ENCODE measurements around the gene HS3ST4. TPM values are rescaled to one million over a fixed set of nuclear protein-coding genes. Genes with fewer than 3 reads are reported as not detected.

HS3ST4 gene
- total and polyA plus RNA-seq, 2 experiments from 2014 or later: 0.44 to 2.1 TPM

GRCh38 chr16:25966172-25967097, 274.7 kb downstream of the HS3ST4 start:
- DNase-seq (ENCODE audit: low spot score): no peak
- H2AFZ ChIP-seq: no peak overlapping the region
- no peak overlapping the region for H3K27ac ChIP-seq (ENCODE audit: low read depth)
- H3K4me2 ChIP-seq: no peak overlapping the region
- H3K4me1 Mint-ChIP-seq: no peaks in the 10 kb centered on the region; the same call in 2 of the 3 replicates
- H3K9me2 ChIP-seq (ENCODE audit: insufficient read depth): no peaks in the 10 kb centered on the region
- no peak overlapping the region for H3K27ac Mint-ChIP-seq
- no peaks in the 10 kb centered on the region for H3F3A ChIP-seq (replicated peaks; ENCODE audit: low read depth)
- no peaks in the 10 kb centered on the region for H3K79me2 ChIP-seq (replicated peaks; ENCODE audit: insufficient read depth)
- H4K20me1 ChIP-seq (replicated peaks; ENCODE audit: insufficient read depth): no peaks in the 10 kb centered on the region
- H3K4me1 ChIP-seq (ENCODE audit: insufficient read depth): no peaks in the 10 kb centered on the region
- no peaks in the 10 kb centered on the region for H3K36me3 ChIP-seq (ENCODE audit: insufficient read depth)
- no peak overlapping the region for H3K4me3 Mint-ChIP-seq
- no peak overlapping the region for H3K4me3 ChIP-seq
- peaks cover 2% of the 10 kb centered on the region for H3K27me3 Mint-ChIP-seq (ENCODE audit: insufficient read depth, low read depth, poor library complexity)
- no peak for TF ChIP-seq POLR2AphosphoS5 (IDR thresholded peaks at IDR 0.05; ENCODE audit: low read depth)
- no peak for TF ChIP-seq JUNB (IDR thresholded peaks at IDR 0.05; ENCODE audit: unreplicated experiment)
- no peak for TF ChIP-seq ZNF114 (CRISPR knock-in tag; IDR thresholded peaks at IDR 0.05)
- TF ChIP-seq EZH2phosphoT487 (IDR thresholded peaks at IDR 0.05; ENCODE audit: unreplicated experiment): no peak
- no peak for TF ChIP-seq CTCF (conservative IDR thresholded peaks at IDR 0.05; ENCODE audit: low read depth in 2 of 2)
- no peak for TF ChIP-seq STAT1 (IDR thresholded peaks at IDR 0.05; ENCODE audit: unreplicated experiment)
- no peak for TF ChIP-seq ZNF331 (CRISPR knock-in tag; IDR thresholded peaks at IDR 0.05; ENCODE audit: low read depth)
- H3K9me3 Mint-ChIP-seq: peaks cover 80% of the 10 kb centered on the region
- no peaks in the 10 kb centered on the region for H3K27me3 ChIP-seq (ENCODE audit: insufficient read depth)
- peaks cover 3% of the 10 kb centered on the region; the same call in 2 of the 3 replicates for H3K36me3 Mint-ChIP-seq (ENCODE audit: low read depth)
- ATAC-seq: no peak

GRCh38 chr16:25977121-25977520, 285.4 kb downstream of the HS3ST4 start:
- H2AFZ ChIP-seq: no peak overlapping the region
- H3K9me2 ChIP-seq (ENCODE audit: insufficient read depth): peaks cover 8% of the 10 kb centered on the region; the same call in 1 of the 2 replicates
- no peak for TF ChIP-seq POLR2AphosphoS5 (IDR thresholded peaks at IDR 0.05; ENCODE audit: low read depth)
- TF ChIP-seq NANOG (IDR thresholded peaks at IDR 0.05; ENCODE audit: borderline replicate concordance): no peak
- TF ChIP-seq ZNF114 (CRISPR knock-in tag; IDR thresholded peaks at IDR 0.05): no peak
- no peak for TF ChIP-seq JUNB (IDR thresholded peaks at IDR 0.05; ENCODE audit: unreplicated experiment)
- no peak for TF ChIP-seq ZNF331 (CRISPR knock-in tag; IDR thresholded peaks at IDR 0.05; ENCODE audit: low read depth)
- no peak for TF ChIP-seq REST (IDR thresholded peaks at IDR 0.05; ENCODE audit: unreplicated experiment)
- TF ChIP-seq, protein P1, sequence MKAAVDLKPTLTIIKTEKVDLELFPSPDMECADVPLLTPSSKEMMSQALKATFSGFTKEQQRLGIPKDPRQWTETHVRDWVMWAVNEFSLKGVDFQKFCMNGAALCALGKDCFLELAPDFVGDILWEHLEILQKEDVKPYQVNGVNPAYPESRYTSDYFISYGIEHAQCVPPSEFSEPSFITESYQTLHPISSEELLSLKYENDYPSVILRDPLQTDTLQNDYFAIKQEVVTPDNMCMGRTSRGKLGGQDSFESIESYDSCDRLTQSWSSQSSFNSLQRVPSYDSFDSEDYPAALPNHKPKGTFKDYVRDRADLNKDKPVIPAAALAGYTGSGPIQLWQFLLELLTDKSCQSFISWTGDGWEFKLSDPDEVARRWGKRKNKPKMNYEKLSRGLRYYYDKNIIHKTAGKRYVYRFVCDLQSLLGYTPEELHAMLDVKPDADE (IDR thresholded peaks at IDR 0.05): no peak
- H3K27ac ChIP-seq (ENCODE audit: low read depth): no peak overlapping the region
- Mint-ChIP-seq H3K9me3 (peaks cover 78% of the 10 kb centered on the region), H3K4me3 (no peak overlapping the region), H3K27ac (no peak overlapping the region), H3K36me3 (ENCODE audit: low read depth) (peaks cover 9% of the 10 kb centered on the region), H3K4me1 (peaks cover 3% of the 10 kb centered on the region; the same call in 1 of the 3 replicates), H3K27me3 (ENCODE audit: insufficient read depth, low read depth, poor library complexity) (peaks cover 2% of the 10 kb centered on the region)
- H3K36me3 ChIP-seq (ENCODE audit: insufficient read depth): peaks cover 7% of the 10 kb centered on the region; the same call in 1 of the 2 replicates
- no peaks in the 10 kb centered on the region for H4K20me1 ChIP-seq (replicated peaks; ENCODE audit: insufficient read depth)
- no peaks in the 10 kb centered on the region for H3K4me1 ChIP-seq (ENCODE audit: insufficient read depth)
- DNase-seq (ENCODE audit: low spot score) (no peak), ATAC-seq (no peak)
- no peaks in the 10 kb centered on the region for H3K79me2 ChIP-seq (replicated peaks; ENCODE audit: insufficient read depth)
- no peaks in the 10 kb centered on the region for H3F3A ChIP-seq (replicated peaks; ENCODE audit: low read depth)
- H3K27me3 ChIP-seq (ENCODE audit: insufficient read depth): no peaks in the 10 kb centered on the region
- no peak overlapping the region for H3K4me3 ChIP-seq
- H3K4me2 ChIP-seq: no peak overlapping the region
